ENCODE data around the gene GALNTL6.
"Not testable (repeated sequence)": the region's sequence is repeated elsewhere in the genome, so short reads cannot be mapped to it uniquely, and the experiment has no call there.

Gene GALNTL6

DNA sequence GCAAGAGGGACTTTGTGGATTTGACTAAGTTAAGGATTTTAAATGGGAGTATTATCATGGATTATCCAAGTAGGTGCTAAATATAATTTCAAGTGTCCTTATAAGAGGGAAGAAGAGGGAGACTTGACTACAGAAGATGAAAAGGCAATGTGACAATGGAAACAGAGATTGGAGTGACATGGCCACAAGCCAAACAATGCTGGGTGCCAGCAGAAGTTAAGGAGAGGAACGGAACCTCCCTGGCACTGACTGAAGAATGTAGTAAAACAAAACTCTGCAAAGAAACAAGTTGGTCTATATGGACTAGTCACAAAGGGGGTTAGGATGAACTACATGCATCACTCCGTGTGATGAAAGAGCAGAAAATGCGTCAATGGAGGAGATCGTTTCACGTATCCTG is 959.6 kb downstream of the GALNTL6 start:
- DNase-seq, result no peak

DNA sequence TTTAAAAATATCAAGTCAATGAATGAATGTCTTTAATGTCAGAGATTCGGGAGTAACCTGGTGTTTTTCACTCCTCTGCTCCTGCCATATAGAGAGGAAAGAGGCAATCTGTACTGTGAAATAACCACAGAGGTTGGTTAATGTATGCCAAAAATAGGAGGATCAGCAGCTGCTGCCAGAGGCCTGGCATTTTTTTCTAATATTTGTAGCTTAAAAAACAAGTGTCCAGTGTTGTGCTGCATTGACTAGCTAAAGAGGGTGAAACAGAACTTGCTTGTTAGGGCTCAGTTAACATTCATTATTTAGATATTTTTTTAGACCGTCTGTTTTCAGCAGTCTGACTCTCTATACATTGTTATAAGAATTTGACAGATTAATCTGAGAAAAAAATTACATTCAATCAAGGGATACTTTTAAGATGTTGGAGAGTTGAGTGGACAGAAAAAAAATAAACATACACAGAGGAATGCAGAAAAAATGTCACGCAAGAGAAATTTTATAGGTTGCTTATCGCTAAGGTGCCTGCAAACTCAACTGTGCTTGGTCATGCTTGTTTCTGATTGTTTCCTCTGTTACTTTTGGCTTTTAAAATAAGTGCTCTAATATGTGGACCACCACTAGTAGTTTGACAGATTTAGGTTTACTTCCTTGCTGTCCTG is 963.1 kb downstream of the GALNTL6 start:
- no peak for DNase-seq

DNA sequence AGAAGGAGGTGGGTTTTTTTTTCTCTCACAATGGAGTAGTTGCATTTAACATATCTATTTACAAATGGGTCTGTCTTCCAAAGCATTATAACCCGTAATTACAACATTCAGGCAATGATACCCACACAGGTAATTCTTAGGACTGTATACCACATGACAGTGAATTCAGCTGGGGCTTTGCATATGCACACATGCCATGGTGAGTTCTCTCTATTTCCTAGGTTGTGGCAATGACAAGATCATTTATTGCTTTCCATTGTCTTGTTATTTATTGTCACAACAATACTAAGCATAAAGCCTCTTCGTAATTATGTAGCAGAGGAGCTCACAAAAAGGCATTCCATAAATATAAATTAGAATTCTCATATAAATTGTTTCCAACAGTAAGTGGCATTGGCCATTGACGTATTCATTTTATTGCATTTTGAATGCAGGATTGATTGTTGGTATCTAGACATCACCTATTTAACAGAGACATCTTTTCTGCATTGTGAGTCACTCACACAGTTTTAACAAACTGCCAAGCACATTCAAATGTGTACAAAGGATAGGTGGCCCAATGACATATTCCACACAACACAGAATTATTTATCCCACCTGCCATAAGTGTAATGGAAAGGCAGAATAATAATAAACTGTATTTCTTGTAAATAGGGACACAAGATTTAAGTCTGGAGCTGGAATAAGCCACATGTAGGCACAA is 964.7 kb downstream of the GALNTL6 start:
- DNase-seq, result no peak

DNA sequence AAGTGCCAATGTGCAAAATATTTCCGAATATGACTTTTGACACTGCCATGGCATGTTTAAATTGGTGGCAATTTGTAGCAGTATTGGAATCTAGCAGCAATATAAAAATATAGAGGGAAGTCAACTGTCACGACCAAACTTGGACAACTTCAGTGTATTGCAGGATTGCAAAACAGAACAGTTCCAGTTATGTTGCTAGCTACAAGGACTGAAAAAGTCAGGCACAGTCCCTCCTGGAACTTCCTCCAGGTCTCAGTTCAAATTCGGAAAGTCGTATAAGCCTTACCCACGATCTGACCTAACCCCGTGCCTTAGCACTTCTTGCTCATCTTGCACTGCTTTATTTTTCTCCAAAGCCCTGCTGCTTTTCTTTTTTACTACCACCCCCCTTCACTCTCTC is 965.4 kb downstream of the GALNTL6 start:
- DNase-seq, result no peak

DNA sequence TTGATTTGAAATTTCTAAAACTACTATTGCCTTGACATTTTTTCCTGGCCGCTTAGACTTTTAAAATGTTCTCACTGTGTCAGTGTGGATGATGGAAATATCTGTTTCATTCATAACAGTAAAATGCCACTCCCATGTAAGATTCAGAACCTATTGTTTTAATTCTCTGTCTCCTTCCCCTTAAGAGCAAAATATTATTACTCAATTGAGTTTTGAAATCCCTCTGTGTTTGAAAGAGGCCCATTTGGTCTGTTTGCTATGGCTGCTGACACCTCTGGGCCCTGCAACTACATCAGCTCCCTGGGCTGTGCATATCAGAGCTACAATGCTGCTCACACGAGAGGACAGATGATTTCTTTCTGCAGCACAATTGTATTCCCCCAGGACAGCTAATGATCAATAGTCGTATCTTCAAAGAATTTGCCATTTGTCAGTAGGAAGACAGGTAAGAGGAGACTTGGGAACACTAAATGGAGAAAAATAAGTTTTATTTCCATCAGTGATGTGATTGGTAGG is 967.4 kb downstream of the GALNTL6 start:
- no peak for DNase-seq

DNA sequence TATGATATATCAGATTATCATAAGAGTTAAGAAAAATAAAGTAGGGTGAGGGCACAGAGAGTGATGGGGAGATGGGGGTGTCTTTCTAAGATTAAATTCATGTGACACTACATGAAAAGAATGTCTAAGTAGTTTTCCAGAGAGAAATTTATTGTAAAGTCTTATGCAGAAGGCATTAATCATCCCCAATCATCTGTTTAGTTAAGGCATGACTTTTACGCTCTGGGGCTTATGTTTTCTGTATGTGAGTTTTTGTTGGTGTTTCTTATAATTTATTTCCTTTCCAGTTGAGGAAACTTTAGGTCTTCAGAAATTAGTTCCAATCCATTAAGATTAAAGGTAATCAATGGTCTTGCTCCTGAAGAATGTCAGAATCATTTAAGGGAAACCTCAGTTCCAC is 972.4 kb downstream of the GALNTL6 start:
- no peak for DNase-seq

DNA sequence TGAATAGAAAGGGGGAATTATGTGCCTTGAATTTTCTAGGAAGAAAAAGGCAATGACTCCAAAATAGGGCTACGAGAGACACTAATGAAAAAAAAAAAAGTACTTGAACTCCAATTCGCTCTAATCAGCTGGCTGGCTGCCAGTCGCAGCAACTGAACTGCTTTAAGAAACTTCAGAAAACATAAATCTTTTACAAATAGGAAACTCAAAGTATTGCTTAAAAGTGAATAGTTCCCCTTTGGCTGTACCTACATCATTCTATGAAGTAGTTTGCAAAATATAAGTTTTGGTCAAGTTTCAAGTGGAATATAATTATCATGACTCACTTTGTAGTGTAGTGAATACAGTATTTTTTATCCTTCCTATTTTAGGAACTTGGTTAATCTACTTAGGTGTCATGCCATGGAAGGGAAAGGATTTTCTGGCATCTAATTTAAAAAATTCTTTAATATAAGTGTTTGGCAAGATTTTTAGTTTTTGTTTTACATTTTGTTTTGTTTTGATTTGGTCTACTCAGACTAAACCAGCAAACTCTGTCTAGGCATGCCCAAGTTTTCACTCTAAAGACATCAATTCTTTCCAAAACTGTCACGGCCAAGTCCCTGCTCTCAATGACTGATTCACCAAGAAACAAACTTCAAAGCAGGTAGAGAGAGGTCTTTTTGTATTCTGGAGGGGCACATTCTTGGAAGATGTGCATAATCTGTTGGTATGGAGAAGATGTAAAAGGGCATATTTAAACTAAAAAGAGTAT is 973.0 kb downstream of the GALNTL6 start:
- DNase-seq, result no peak

DNA sequence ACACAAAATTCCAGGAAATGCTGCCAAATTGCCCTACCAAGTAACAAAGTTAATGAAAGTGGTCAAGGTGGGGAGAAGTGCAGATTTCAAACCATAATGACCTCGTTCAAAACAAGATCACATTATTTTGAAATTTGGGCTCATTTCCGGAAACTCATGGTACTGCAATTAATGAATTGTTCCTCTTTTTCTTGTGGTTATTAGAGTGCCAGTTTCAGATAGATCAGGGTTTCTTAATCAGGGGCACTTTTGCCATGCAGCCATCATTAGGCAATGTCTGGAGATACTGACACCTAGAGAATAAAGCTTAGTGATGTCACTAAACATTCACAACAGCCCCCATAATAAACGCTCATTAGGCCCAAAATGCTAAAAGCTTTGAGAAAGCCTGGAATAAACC is 973.9 kb downstream of the GALNTL6 start:
- DNase-seq, result no peak

DNA sequence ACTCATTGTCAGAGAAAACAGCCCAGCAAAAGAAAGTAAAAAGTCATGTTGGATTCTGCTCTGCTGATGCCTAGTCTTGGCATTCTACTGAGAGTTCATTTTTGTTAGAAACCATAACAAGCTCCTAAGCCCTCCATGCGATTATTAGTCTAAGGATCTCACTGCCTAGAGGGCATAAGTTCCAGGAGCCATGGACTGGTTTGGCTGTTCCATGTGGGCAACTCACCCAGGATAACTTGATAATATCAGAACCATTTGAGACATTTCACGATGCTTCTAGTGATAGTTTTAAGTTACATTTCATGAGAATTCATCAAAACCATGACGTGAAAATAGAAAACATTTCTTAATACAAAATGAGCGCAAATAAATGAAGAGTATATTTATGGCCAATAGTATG is 978.6 kb downstream of the GALNTL6 start:
- no peak for DNase-seq

DNA sequence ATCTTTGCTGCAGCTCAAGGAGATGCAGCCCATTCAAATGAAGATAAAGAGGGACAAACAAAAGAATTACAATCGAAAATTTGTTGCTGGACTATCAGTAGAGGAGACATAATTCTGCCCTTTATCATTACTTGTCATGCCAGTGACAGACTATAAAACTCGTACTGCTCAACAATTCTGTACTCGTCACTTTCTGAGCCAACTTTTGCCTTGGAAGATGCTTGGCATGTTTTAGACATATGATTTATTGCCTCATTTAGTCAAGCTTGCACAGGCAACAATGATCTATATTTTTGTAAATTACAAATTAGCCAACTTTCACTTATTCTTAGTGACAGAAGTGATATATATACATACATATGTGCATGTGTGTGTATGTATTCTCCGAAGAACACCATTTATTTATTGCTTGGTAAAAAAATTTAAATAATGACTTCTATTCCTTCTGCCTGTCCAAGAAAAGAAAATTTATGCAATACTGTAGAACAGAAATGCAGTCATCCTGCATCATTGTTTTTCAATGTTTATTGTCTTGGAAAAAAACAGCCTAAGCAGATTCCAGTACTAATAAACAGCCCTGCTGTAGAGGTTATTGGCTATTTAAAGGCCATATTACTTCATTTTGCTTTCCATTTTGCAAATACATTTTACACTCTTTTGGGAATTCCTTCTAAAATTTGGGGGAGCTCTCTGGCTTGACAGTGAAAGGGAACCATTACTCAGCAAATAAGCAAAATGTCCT is 980.5 kb downstream of the GALNTL6 start:
- DNase-seq, result no peak

DNA sequence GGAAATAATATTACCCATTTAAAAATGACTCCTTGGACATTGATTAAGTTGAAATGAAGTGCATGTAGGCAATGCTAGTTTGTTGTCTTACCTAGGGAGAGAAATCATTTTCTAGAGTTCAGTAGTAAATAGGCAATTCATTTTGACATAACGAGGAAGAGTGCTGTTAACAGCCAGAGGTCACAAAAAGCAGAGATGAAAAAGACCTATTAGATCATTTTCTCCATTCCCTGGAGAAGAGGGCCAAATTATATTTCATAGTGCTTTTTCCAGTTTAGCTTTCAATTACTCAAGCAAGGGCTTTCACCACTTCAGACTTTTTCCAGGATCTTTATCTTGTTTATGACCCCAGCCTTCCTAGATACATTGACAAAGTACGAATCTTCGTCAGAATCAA is 981.1 kb downstream of the GALNTL6 start:
- DNase-seq, result no peak

DNA sequence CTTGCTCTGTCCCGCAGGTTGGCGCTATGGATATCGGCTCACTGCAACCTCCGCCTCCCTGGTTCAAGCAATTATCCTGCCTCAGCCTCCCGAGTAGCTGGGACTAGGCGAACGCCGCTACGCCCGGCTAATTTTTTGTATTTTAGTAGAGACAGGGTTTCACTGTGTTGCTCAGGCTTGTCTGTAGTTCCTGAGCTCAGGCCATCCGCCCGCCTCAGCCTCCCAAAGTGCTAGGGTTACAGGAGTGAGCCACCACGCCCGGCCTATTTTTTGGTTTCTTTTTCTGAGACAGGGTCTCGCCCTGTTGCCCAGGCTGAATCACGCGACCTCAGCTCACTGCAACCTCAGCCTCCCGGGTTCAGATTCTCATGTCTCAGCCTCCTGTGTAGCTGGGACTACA is 984.1 kb downstream of the GALNTL6 start:
- not testable (repeated sequence) for DNase-seq

DNA sequence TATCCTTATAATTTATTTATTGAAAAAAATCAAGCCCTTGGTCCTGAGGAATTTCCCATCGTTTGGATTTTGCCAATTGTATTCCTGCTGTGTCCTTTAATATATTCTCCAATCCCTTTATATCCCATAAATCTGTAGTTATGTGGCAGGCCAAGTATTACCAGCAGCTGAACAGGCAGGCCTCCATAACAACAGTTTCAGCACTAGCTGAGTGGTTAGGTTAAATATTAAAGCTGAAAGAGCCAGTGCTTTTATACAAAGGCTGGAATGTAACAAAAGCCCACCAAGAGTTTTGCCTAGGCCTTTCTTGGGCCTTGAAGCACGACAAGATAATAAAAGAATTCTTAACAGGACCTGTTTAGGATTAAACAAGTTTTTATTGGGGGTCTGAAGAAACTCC is 988.8 kb downstream of the GALNTL6 start:
- DNase-seq, result no peak

DNA sequence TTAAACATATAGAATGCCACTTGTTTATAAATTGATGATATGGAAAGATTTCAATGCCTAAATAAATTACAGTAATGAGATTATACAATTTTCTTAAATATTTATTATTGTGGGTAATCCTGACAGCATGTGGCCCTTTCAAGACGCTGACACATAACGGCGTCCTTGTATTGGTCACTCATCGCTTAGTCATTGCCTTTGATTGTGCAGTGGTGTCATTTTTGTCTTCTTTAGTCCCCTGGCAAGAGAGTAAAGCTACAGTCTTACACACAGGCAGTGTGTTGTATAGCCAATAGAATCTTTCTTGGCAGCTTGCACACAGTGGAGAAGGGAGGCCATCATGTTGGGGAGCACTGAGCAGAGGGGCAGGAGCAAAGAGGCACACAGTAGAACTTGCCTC is 993.6 kb downstream of the GALNTL6 start:
- DNase-seq, result no peak

DNA sequence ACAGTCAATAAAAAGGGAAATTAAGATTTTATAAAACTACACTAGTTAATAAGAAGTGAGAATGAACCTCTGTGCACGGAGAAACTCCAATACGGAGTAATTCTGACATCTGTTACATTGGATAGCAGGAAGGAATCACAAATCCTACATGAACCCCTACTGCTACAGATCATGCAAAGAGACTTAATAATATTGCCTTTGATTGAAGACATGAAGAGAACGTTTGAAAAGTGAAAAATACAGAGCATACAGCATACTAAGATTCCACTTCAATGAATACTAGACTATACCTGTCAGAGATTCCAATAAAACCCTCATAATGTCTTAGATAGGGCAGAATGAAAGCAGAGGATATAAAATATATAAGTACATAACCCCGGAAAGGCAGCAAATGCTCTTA is 995.0 kb downstream of the GALNTL6 start:
- DNase-seq, result no peak

DNA sequence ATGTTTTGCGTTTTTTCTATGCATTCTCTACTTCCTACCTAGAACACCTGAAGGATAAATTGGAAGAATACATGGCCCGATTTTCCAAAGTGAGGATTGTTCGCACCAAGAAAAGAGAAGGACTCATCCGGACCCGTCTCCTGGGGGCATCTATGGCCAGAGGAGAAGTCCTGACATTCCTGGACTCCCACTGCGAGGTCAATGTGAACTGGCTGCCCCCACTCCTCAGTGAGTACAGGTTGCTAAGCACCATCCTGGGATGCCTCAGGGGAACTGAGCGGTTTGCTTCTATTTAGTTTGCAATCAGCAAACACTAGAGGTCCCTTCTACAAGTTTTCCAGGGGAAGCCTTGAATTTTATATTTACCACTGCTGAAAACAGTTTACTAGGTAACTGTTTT is 996.1 kb downstream of the GALNTL6 start:
- no peak for DNase-seq

DNA sequence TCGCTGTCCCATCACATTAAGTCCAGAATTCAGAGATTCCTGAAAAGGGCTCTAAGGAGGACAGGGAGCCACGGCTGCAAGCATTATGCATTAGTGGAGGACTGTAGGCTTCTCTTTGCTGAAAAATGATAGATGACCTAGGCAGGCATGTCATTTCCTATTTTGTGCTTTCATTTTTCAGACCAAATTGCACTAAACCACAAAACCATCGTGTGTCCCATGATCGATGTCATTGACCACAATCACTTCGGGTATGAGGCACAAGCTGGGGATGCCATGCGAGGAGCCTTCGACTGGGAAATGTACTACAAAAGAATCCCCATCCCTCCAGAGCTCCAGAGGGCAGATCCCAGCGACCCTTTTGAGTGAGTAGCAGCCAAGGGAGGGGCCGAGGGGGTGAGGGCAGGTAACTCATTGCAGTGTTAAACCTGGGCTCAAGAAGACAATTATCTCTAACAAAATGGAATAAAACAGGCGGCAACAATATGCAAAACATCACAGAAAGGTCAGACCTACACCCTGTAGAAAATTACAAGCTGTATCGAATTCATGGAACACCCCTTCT is 1000.2 kb downstream of the GALNTL6 start:
- DNase-seq, result no peak

DNA sequence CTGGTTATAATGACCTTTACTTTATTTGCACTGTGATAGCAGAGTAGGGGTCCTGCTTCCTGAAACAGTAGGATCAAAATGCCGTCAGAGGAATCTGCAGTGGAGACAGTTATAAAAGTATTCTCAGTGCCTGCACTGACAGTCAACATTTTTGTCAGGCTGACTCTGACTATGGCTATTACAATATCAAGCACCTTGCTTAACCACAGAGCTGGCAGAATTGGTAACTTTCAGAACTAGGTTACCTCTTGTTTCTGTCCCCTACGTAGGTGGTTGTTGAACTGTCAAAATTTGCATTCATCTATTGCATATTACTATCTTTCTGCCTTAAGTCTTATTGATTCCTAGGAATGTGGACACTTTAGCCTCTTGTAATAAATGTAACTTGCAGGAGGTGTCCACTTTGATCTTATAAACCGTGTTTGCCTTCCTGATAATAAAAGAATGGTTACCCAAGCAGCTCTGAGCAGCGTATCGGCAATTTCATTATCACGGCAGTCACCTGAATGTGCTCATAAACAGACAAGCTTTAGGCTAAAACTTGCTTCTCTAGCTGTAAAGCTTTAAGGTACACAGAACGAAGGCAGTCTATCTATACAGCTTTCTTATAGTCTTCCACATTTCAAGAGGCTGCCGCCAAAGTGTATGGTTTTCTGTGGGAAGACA is 1002.4 kb downstream of the GALNTL6 start:
- DNase-seq, result no peak

DNA sequence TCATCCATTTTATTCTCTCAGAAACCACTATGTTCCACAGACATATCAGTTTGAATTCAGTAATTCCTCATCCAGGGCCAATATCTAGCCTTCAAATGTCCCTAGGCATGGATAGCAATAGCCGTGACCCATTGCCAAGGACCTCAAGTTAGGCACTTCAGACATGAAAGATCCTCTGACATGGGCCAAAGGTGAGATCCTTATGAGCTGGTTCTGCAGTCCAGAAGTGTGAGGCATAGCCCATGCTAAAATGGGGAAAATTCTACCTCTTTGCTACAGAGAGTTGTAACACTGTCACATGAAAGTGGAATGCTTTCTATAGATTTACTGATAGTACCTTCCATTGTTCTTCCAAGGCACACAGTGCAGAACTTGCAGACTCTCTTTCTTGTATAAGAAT is 1005.7 kb downstream of the GALNTL6 start:
- no peak for DNase-seq

DNA sequence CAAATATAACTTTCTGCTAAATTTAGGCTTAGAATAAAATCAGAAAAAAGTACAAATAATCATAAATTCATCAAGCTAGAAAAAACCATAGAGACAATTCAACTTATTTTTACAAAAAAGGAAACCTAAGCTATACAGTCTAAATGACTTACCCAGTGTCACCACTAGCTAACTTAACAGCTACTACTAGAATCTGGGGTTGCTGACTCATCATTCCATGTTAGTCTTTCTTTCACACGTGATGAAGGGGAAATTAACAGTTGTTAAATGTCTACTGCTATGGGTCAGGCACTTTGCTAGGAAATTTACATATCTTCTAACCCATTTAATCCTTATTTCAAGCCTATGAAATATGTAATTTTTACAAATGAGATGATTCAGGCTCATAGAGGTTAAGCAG is 1006.1 kb downstream of the GALNTL6 start:
- no peak for DNase-seq

DNA sequence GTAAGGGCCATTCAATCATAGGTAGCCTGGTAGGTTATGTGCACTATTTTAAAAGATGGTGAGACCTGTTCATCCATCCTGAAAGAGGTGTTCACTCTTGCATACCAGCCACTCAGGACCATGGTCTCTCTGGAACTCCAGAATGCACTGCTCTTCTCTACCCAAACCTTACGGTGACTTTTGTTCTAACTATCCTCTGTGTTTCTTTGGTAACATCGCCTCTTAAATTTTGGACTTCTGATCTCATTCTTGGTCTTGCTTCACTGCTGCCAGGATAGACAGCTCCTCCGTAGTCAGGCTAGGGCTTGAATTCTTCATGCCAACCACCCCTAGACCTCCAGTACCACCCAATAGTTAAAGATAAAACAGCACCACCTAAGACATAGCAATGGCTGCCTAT is 1009.1 kb downstream of the GALNTL6 start:
- DNase-seq, result no peak

DNA sequence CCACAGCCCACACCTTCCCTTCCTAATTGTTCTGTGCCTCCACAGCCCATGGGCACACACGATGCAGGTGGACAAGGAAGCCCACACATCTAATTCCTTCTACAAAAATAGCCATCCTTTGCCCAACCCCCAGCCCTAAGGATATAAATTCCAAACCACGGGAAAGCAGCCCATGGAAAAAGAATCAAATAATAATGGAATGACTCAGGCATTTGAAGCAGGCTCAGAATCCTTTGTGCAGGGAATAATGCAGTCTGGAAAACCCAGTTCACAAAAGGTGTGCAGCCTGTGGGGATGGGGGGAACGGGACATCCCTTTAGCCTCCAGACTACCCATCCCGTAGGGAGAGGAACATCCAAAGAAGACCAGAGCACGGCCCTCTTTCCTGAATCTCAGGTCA is 1013.1 kb downstream of the GALNTL6 start:
- no peak for DNase-seq

Measured in right hindlimb (tissue), 1 donor.